Prostate gland (tissue), 2 donors: Measurements from ENCODE around the gene TFF3. TPM values are rescaled to one million over a fixed set of nuclear protein-coding genes. Genes with fewer than 3 reads are reported as not detected.

Experiments used
- DNase-seq: peaks from one replicate; pipeline ENCODE4 v3.0.0-alpha.2; 2019; ENCODE audit warnings: low spot score
- H3K27ac ChIP-seq, 2 donors: fragments of 200-600 bp; sonication (generic); 2 replicates each; pipeline ENCODE4 v1.5.1; 2017 to 2019
- H3K27me3 ChIP-seq: fragments of 200-600 bp; sonication (generic); replicated peaks from 2 replicates; pipeline ENCODE4 v1.5.1; 2019; ENCODE audit not compliant: insufficient read depth
- H3K36me3 ChIP-seq, 2 donors: fragments of 200-600 bp; sonication (generic); 1 replicate in 1 of 2; 2 replicates in 1 of 2; pipeline versions ENCODE4 v1.5.1 to v1.8.1; 2017 to 2019
- H3K4me1 ChIP-seq: fragments of 200-600 bp; sonication (generic); replicated peaks from 2 replicates; pipeline ENCODE4 v1.5.1; 2019
- H3K4me3 ChIP-seq, 2 donors: fragments of 200-600 bp; sonication (generic); 2 replicates each; pipeline ENCODE4 v1.5.1; 2017 to 2019
- H3K9me3 ChIP-seq: fragments of 200-600 bp; sonication (generic); 2 replicates; pipeline ENCODE4 v1.5.1; 2017
- POLR2A ChIP-seq: fragments of 450-650 bp; IDR thresholded peaks from one replicate; pipeline ENCODE4 v1.6.1; 2016; ENCODE audit warnings: antibody characterized with exemption, mild to moderate bottlenecking
- POLR2AphosphoS5 ChIP-seq: sonication (generic); formaldehyde crosslinking; IDR thresholded peaks from one replicate; pipeline ENCODE4 v1.6.1; 2017; ENCODE audit warnings: antibody characterized with exemption
- WGBS: methylation state at CpG from one replicate; pipeline ENCODE4 v1.1.5; 2018; 5-methylcytosine and 5-hydroxymethylcytosine counted together
- intact Hi-C: fragments of 100-400 bp; cut with DNase I; formaldehyde crosslinking; loops from one replicate; pipeline ENCODE4 v1.14.2; 2022
- total RNA-seq, 2 donors: library from RNA; depleted of rRNA; stranded (reverse); fragments of >200 nt; gene quantifications; one replicate each; pipeline ENCODE4 v1.1.0, GENCODE V29; 2016
- TF ChIP-seq, protein P1 (sequence below), 4 experiments: fragments of 200-600 bp in 2 of 4; fragments of 450-650 bp in 2 of 4; sonication (generic) in 2 of 4; IDR thresholded peaks; 1 replicate in 3 of 4; 2 replicates in 1 of 4; pipeline ENCODE4 v1.5.1; 2016 to 2019; ENCODE audit warnings: antibody characterized with exemption in 4 of 4, mild to moderate bottlenecking in 2 of 4, moderate library complexity in 2 of 4

Gene TFF3
- total RNA-seq, 2 donors from 2014 or later = 30.6 to 49.8 TPM

DNA sequence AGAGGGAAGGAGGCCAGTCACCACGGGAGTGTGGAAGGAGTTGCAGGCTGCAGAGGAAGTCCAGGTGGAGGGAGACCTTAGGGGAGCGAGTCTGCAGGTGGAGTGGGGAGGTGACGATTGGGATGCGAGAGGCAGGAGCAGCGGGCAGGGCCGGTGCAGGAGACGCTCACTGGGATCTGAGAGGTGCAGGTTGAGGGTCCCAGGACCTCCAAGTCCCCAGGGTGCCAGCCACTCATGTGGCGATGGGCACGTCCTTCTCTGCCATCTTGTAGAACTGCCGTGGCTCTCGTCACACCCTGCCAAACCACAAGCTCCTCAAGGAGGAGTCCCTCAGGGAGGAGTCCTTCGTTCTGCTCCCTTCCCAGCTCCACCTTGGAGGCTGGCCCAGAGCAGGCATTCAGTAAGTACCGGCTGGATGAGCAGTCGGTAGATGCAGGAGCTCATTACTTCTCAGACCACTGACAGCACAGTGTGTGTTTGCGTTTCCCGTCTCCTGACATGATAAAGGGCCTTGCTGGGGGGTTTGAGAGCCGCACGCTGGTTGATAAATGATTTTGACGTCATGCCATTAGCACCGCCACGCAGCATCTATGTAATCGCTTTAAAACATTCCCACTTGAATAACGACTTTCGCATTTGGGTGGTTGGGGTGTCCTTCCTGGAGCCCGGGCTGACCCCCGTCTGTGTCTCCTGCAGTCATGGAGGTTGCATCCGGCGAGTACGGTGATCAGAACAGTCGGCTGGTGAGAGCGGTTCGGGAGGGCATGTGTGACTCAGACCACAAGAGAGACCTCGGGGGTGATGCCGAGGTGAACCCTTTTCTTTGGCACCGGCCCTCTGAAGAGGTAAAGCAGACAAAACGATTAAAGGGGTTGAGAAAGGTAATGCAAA, 27.8 kb downstream of the TFF3 start:
- Histone ChIP-seq H3K36me3 (no peaks in the 10 kb centered on the region), H3K4me3 (no peak overlapping the region), H3K9me3 (no peaks in the 10 kb centered on the region), H3K27ac (no peak overlapping the region), H3K4me1 (no peaks in the 10 kb centered on the region), H3K27me3 (no peaks in the 10 kb centered on the region)
- intact Hi-C loops = no loop called here
- DNase-seq = no peak
- no peak for TF ChIP-seq POLR2AphosphoS5
- TF ChIP-seq, protein P1, sequence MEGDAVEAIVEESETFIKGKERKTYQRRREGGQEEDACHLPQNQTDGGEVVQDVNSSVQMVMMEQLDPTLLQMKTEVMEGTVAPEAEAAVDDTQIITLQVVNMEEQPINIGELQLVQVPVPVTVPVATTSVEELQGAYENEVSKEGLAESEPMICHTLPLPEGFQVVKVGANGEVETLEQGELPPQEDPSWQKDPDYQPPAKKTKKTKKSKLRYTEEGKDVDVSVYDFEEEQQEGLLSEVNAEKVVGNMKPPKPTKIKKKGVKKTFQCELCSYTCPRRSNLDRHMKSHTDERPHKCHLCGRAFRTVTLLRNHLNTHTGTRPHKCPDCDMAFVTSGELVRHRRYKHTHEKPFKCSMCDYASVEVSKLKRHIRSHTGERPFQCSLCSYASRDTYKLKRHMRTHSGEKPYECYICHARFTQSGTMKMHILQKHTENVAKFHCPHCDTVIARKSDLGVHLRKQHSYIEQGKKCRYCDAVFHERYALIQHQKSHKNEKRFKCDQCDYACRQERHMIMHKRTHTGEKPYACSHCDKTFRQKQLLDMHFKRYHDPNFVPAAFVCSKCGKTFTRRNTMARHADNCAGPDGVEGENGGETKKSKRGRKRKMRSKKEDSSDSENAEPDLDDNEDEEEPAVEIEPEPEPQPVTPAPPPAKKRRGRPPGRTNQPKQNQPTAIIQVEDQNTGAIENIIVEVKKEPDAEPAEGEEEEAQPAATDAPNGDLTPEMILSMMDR (IDR thresholded peaks at IDR 0.05) = no peak
- no peak for TF ChIP-seq POLR2A
- WGBS = 91% methylated on average over 36 of the region's 36 CpGs

GRCh38 chr21:42286416-42286815, 28.8 kb downstream of the TFF3 start:
- 89% methylated on average over 12 of the region's 12 CpGs for WGBS
- Histone ChIP-seq H3K9me3 (no peaks in the 10 kb centered on the region), H3K4me3 (no peak overlapping the region), H3K36me3 (no peaks in the 10 kb centered on the region), H3K27me3 (no peaks in the 10 kb centered on the region), H3K4me1 (no peaks in the 10 kb centered on the region), H3K27ac (no peak overlapping the region)
- DNase-seq = no peak
- intact Hi-C loops = no loop called here
- TF ChIP-seq POLR2A = no peak
- TF ChIP-seq, protein P1 (IDR thresholded peaks at IDR 0.05) = no peak
- TF ChIP-seq POLR2AphosphoS5 = no peak

DNA sequence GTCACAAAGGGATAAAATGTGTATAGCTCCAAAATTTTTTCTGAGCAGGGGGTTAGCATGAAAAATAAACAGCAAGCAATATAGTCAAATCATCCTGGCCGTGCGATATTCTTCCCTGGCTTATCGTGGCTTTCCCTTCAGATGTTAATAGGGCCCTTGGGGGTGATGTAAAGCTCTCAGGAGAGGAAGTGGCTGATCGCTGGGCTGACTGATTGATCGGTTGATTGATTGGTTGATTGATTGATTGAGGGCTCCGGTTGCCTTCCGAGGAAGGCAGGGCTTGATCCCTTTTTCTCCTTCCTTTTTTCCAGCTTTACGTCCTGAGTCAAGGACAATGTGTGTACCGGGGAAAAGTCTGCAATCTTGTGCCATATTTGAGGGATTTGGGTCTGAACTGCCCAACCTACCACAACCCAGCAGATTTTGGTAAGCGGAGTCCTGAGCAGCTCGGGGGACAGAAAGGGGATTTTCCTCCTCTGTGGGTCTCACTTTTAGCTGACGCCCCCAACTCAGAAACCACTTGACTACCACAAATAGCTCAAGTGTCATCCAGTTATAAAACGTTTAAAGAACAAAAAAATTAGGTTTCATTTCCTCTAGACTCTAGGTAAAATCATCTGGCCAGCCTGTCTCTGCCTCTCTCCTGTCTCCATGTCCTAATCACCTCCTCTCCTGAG, 29.5 kb downstream of the TFF3 start:
- H3K4me3 ChIP-seq = no peak overlapping the region
- intact Hi-C loops = no loop called here
- TF ChIP-seq, protein P1 (IDR thresholded peaks at IDR 0.05) = no peak
- TF ChIP-seq POLR2A (no peak), POLR2AphosphoS5 (no peak)
- H3K4me1 ChIP-seq = no peaks in the 10 kb centered on the region
- no peak overlapping the region for H3K27ac ChIP-seq
- 89% methylated on average over 13 of the region's 13 CpGs for WGBS
- DNase-seq = no peak
- no peaks in the 10 kb centered on the region for H3K36me3 ChIP-seq
- no peaks in the 10 kb centered on the region for H3K9me3 ChIP-seq
- no peaks in the 10 kb centered on the region for H3K27me3 ChIP-seq

- Histone ChIP-seq H3K36me3 (no peaks in the 10 kb centered on the region), H3K4me1 (no peaks in the 10 kb centered on the region), H3K27me3 (no peaks in the 10 kb centered on the region), H3K27ac (no peak overlapping the region), H3K9me3 (no peaks in the 10 kb centered on the region), H3K4me3 (no peak overlapping the region)
- no peak for DNase-seq
- intact Hi-C loops = no loop called here
- WGBS = 94% methylated on average over 12 of the region's 12 CpGs
- TF ChIP-seq POLR2A (no peak), POLR2AphosphoS5 (no peak)
- TF ChIP-seq, protein P1 (IDR thresholded peaks at IDR 0.05) = no peak
These were observed 32.5 kb downstream of the TFF3 start for GRCh38 chr21:42282715-42283114.
